OCI-LY7 (cell line): Measurements from ENCODE around the gene EXD2. TPM values are rescaled to one million over a fixed set of nuclear protein-coding genes. Genes with fewer than 3 reads are reported as not detected.

Source experiments
- BruUV-seq: library from RNA; stranded (reverse); fragments of 400-500 nt; replicated peaks from 2 replicates; lab custom pipeline; 2021; lab: Mats Ljungman, UMichigan
- CTCF ChIA-PET: fragments of 300-600 bp; sonication (Branson Sonifier 250); formaldehyde crosslinking; loops from one replicate; lab custom pipeline; 2022; ENCODE audit warnings: antibody characterized with exemption; ENCODE audit not compliant: unreplicated experiment; lab: Charles Lee
- POLR2A ChIA-PET: fragments of 300-600 bp; sonication (Branson Sonifier 250); formaldehyde crosslinking; loops from one replicate; lab custom pipeline; 2022; ENCODE audit warnings: antibody characterized with exemption; lab: Charles Lee
- DNase-seq: peaks from one replicate; pipeline ENCODE4 v3.0.0-alpha.2; 2015; ENCODE audit warnings: low spot score
- H2AFZ ChIP-seq: fragments of 200-600 bp; sonication (generic), shearing (Covaris generic); 2 replicates; pipeline ENCODE4 v1.6.1; 2014; ENCODE audit warnings: mild to moderate bottlenecking, antibody characterized with exemption, low read length, moderate library complexity
- H3K27ac ChIP-seq: fragments of 200-600 bp; sonication (generic); 2 replicates; pipeline ENCODE4 v1.5.1; 2014; ENCODE audit warnings: mixed run types, low read depth, mild to moderate bottlenecking, moderate library complexity, low read length, inconsistent platforms; ENCODE audit not compliant: poor library complexity, severe bottlenecking
- H3K36me3 ChIP-seq: fragments of 200-600 bp; sonication (generic); 2 replicates; pipeline ENCODE4 v1.6.1; 2014; ENCODE audit warnings: mild to moderate bottlenecking, antibody characterized with exemption, low read length, moderate library complexity, mixed read lengths; ENCODE audit not compliant: insufficient read depth
- H3K4me1 ChIP-seq: fragments of 200-600 bp; sonication (generic); 2 replicates; pipeline ENCODE4 v1.5.1; 2014; ENCODE audit warnings: mild to moderate bottlenecking, low read length; ENCODE audit not compliant: insufficient read depth, poor library complexity, severe bottlenecking
- H3K4me2 ChIP-seq: fragments of 200-600 bp; sonication (generic); 2 replicates; pipeline ENCODE4 v1.6.1; 2014; ENCODE audit warnings: mild to moderate bottlenecking, low read length
- H3K4me3 ChIP-seq: fragments of 200-600 bp; sonication (generic); 2 replicates; pipeline ENCODE4 v1.5.1; 2014; ENCODE audit warnings: mild to moderate bottlenecking, low read depth, low read length; ENCODE audit not compliant: poor library complexity, severe bottlenecking
- H3K79me2 ChIP-seq: fragments of 200-600 bp; sonication (generic); 2 replicates; pipeline ENCODE4 v1.6.1; 2016; ENCODE audit warnings: low read depth, mild to moderate bottlenecking, low read length, moderate library complexity, mixed read lengths; ENCODE audit not compliant: insufficient read depth
- H3K9me2 ChIP-seq: fragments of 200-600 bp; sonication (generic); 2 replicates; pipeline ENCODE4 v1.6.1; 2016; ENCODE audit warnings: mild to moderate bottlenecking, low read length, mixed read lengths; ENCODE audit not compliant: insufficient read depth
- H3K9me3 ChIP-seq: fragments of 200-600 bp; sonication (generic); 2 replicates; pipeline ENCODE4 v1.6.1; 2014; ENCODE audit warnings: mild to moderate bottlenecking, mixed run types, low read length, mixed read lengths
- H4K20me1 ChIP-seq: fragments of 200-600 bp; sonication (generic); 2 replicates; pipeline ENCODE4 v1.6.1; 2014; ENCODE audit warnings: mild to moderate bottlenecking, antibody characterized with exemption, low read length, moderate library complexity, mixed read lengths; ENCODE audit not compliant: insufficient read depth
- CTCF ChIP-seq: fragments of 200-600 bp; sonication (generic); conservative IDR thresholded peaks from 2 replicates; pipeline ENCODE4 v1.5.1; 2014; ENCODE audit warnings: mild to moderate bottlenecking, antibody characterized with exemption, low read length, moderate library complexity, mixed read lengths
- EZH2phosphoT487 ChIP-seq: fragments of 200-600 bp; sonication (generic); IDR thresholded peaks from 2 replicates; pipeline ENCODE4 v1.6.1; 2018; ENCODE audit warnings: low read depth, borderline replicate concordance, mild to moderate bottlenecking, mixed run types, antibody characterized with exemption, low read length, moderate library complexity, mixed read lengths
- intact Hi-C: fragments of 100-400 bp; cut with micrococcal nuclease; formaldehyde crosslinking; loops from one replicate; pipeline ENCODE4 v1.10.0; 2022; ENCODE audit not compliant: unreplicated experiment
- total RNA-seq, 2 experiments: library from RNA; depleted of rRNA in 1 of 2; stranded (reverse); fragments of >200 nt in 1 of 2; shearing (Covaris generic) in 1 of 2; gene quantifications; 2 replicates each; pipeline ENCODE4 v1.2.3, GENCODE V29; 2014 to 2022

EXD2 gene
- total RNA-seq, 2 experiments from 2014 or later = 2.7 to 8.4 TPM

GRCh38 chr14:69153873-69154270 is 37.4 kb upstream of the EXD2 start:
- Histone ChIP-seq H3K36me3 (peaks cover 19% of the 10 kb centered on the region), H2AFZ (peak overlapping the region; percentile 87), H3K4me2 (peak overlapping the region; percentile 92), H3K27ac (no peak overlapping the region), H4K20me1 (0 out of 2 replicates have a peak, but pooled peaks cover 14% of the 10 kb centered on the region), H3K9me3 (no peaks in the 10 kb centered on the region), H3K4me3 (peak overlapping the region; percentile 84), H3K9me2 (no peaks in the 10 kb centered on the region), H3K4me1 (peaks cover 25% of the 10 kb centered on the region), H3K79me2 (peaks cover 35% of the 10 kb centered on the region)
- BruUV-seq = TSS peak; percentile 76
- ChIA-PET POLR2A (interaction anchor here (0.5 kb wide), 1 partner anchor 52 kb away, joined by 3 read pairs; no protein-coding TSS in a partner anchor), CTCF (no interaction called here)
- intact Hi-C loops = loop anchor here (1.0 to 10.0 kb wide), 3 partner anchors 37 to 611 kb away; partner anchors contain the start of genes ERH, EXD2, SLC39A9 and SRSF5
- TF ChIP-seq CTCF (no peak), EZH2phosphoT487 (no peak)
- DNase-seq = peak; percentile 39

- BruUV-seq = no TSS peak
- POLR2A ChIA-PET = no interaction called here
- CTCF ChIA-PET = no interaction called here
- Histone ChIP-seq H3K9me3 (no peaks in the 10 kb centered on the region), H2AFZ (no peak overlapping the region), H3K79me2 (peaks cover 26% of the 10 kb centered on the region), H4K20me1 (0 out of 2 replicates have a peak, but pooled peaks cover 6% of the 10 kb centered on the region), H3K9me2 (no peaks in the 10 kb centered on the region), H3K36me3 (peaks cover 10% of the 10 kb centered on the region; the same call in 1 of the 2 replicates), H3K4me1 (peaks cover 24% of the 10 kb centered on the region), H3K4me2 (no peak overlapping the region), H3K4me3 (no peak overlapping the region), H3K27ac (no peak overlapping the region)
- TF ChIP-seq CTCF (0 out of 2 replicates have a peak, but pooled peaks have one; percentile 42), EZH2phosphoT487 (no peak)
- DNase-seq = peak; percentile 48
- intact Hi-C loops = loop anchor here (10.0 kb wide), 1 partner anchor 610 kb away; the partner anchor contains the start of gene SRSF5
Measured at GRCh38 chr14:69154779-69155178, 36.5 kb upstream of the EXD2 start.

- H3K9me2 ChIP-seq = no peaks in the 10 kb centered on the region
- no peak overlapping the region for H3K4me2 ChIP-seq
- CTCF ChIA-PET = no interaction called here
- no TSS peak for BruUV-seq
- intact Hi-C loops = loop anchor here (10.0 kb wide), 1 partner anchor 609 kb away; the partner anchor contains the start of gene SRSF5
- H4K20me1 ChIP-seq = no peaks in the 10 kb centered on the region
- no peaks in the 10 kb centered on the region for H3K9me3 ChIP-seq
- no peak overlapping the region for H3K4me3 ChIP-seq
- TF ChIP-seq EZH2phosphoT487 (no peak), CTCF (no peak)
- peaks cover 9% of the 10 kb centered on the region for H3K4me1 ChIP-seq
- H3K36me3 ChIP-seq = no peaks in the 10 kb centered on the region
- H3K79me2 ChIP-seq = peaks cover 12% of the 10 kb centered on the region; the same call in 1 of the 2 replicates
- H2AFZ ChIP-seq = no peak overlapping the region
- POLR2A ChIA-PET = interaction anchor here (0.6 to 1.1 kb wide), 2 partner anchors 12 to 1872 kb away, joined by 3 read pairs; no protein-coding TSS in a partner anchor
- H3K27ac ChIP-seq = no peak overlapping the region
- DNase-seq = no peak
Measured at GRCh38 chr14:69156224-69156623, 35.1 kb upstream of the EXD2 start.
